ENCODE results near the gene CAMK2G. TPM values are rescaled to one million over a fixed set of nuclear protein-coding genes. Genes with fewer than 3 reads are reported as not detected.

The CAMK2G gene
- total RNA-seq, 1 experiment from 2014 or later, result 147 TPM

- Histone ChIP-seq H3K27ac (no peak overlapping the region), H3K4me3 (no peak overlapping the region), H3K27me3 (ENCODE audit: insufficient read depth, low read depth) (no peaks in the 10 kb centered on the region), H3K9me3 (ENCODE audit: insufficient read depth, low read depth) (no peaks in the 10 kb centered on the region), H3K36me3 (ENCODE audit: low read depth) (peaks cover 81% of the 10 kb centered on the region), H2AFZ (no peak overlapping the region), H3K9me2 (ENCODE audit: insufficient read depth) (no peaks in the 10 kb centered on the region), H3K79me2 (ENCODE audit: low read depth) (peaks cover 100% of the 10 kb centered on the region), H3K4me2 (no peak overlapping the region), H3K4me1 (replicated peaks; ENCODE audit: insufficient read depth) (peaks cover 38% of the 10 kb centered on the region), H4K20me1 (ENCODE audit: insufficient read depth) (peaks cover 94% of the 10 kb centered on the region), H3F3A (ENCODE audit: insufficient read depth, low read depth) (peaks cover 26% of the 10 kb centered on the region; the same call in 1 of the 2 replicates)
- no peak for TF ChIP-seq EZH2 (IDR thresholded peaks at IDR 0.05; ENCODE audit: low read depth)
- no peak for TF ChIP-seq CTCF (conservative IDR thresholded peaks at IDR 0.05)
- intact Hi-C loops (cut with micrococcal nuclease; ENCODE audit: unreplicated experiment), result no loop called here
- no TSS peak for BruUV-seq (replicated peaks)
- ChIA-PET CTCF (no interaction called here), POLR2A (ENCODE audit: unreplicated experiment) (no interaction called here)
- DNase-seq, result no peak
Measured at GRCh38 chr10:73866621-73867020, 7.7 kb downstream of the CAMK2G start.

GRCh38 chr10:73865459-73866442 lies 8.6 kb downstream of the CAMK2G start:
- Histone ChIP-seq H4K20me1 (ENCODE audit: insufficient read depth) (peaks cover 100% of the 10 kb centered on the region), H3K9me3 (ENCODE audit: insufficient read depth, low read depth) (no peaks in the 10 kb centered on the region), H2AFZ (no peak overlapping the region), H3K27ac (no peak overlapping the region), H3K36me3 (ENCODE audit: low read depth) (peaks cover 78% of the 10 kb centered on the region), H3K4me1 (replicated peaks; ENCODE audit: insufficient read depth) (peaks cover 29% of the 10 kb centered on the region), H3K9me2 (ENCODE audit: insufficient read depth) (no peaks in the 10 kb centered on the region), H3F3A (ENCODE audit: insufficient read depth, low read depth) (peaks cover 24% of the 10 kb centered on the region; the same call in 1 of the 2 replicates), H3K4me2 (no peak overlapping the region), H3K27me3 (ENCODE audit: insufficient read depth, low read depth) (no peaks in the 10 kb centered on the region), H3K79me2 (ENCODE audit: low read depth) (peaks cover 100% of the 10 kb centered on the region), H3K4me3 (no peak overlapping the region)
- TF ChIP-seq CTCF (conservative IDR thresholded peaks at IDR 0.05) (no peak), EZH2 (IDR thresholded peaks at IDR 0.05; ENCODE audit: low read depth) (no peak)
- ChIA-PET CTCF (no interaction called here), POLR2A (ENCODE audit: unreplicated experiment) (no interaction called here)
- no peak for DNase-seq
- no TSS peak for BruUV-seq (replicated peaks)
- intact Hi-C loops (cut with micrococcal nuclease; ENCODE audit: unreplicated experiment), result no loop called here

- DNase-seq, result no peak
- Histone ChIP-seq H3K27me3 (ENCODE audit: insufficient read depth, low read depth) (no peaks in the 10 kb centered on the region), H3K27ac (no peak overlapping the region), H3K4me3 (no peak overlapping the region), H2AFZ (no peak overlapping the region), H3K79me2 (ENCODE audit: low read depth) (peaks cover 100% of the 10 kb centered on the region), H3K9me2 (ENCODE audit: insufficient read depth) (no peaks in the 10 kb centered on the region), H3K4me2 (no peak overlapping the region), H3K4me1 (replicated peaks; ENCODE audit: insufficient read depth) (peaks cover 23% of the 10 kb centered on the region), H3K9me3 (ENCODE audit: insufficient read depth, low read depth) (no peaks in the 10 kb centered on the region), H3K36me3 (ENCODE audit: low read depth) (peaks cover 76% of the 10 kb centered on the region), H3F3A (ENCODE audit: insufficient read depth, low read depth) (peaks cover 26% of the 10 kb centered on the region; the same call in 1 of the 2 replicates), H4K20me1 (ENCODE audit: insufficient read depth) (peaks cover 100% of the 10 kb centered on the region)
- no peak for TF ChIP-seq CTCF (conservative IDR thresholded peaks at IDR 0.05)
- no peak for TF ChIP-seq EZH2 (IDR thresholded peaks at IDR 0.05; ENCODE audit: low read depth)
- BruUV-seq (replicated peaks), result no TSS peak
- CTCF ChIA-PET, result no interaction called here
- intact Hi-C loops (cut with micrococcal nuclease; ENCODE audit: unreplicated experiment), result no loop called here
- POLR2A ChIA-PET (ENCODE audit: unreplicated experiment), result no interaction called here
Measured at GRCh38 chr10:73865107-73865458, 9.3 kb downstream of the CAMK2G start.
